HEK293 (cell line): Measurements from ENCODE around the gene EXOG.

Experiments used
- CTCF ChIA-PET: fragments of 350-600 bp; formaldehyde crosslinking; extraction: SDS; loops from one replicate; lab custom pipeline; 2021; ENCODE audit warnings: antibody characterized with exemption; lab: Yijun Ruan, JAX
- POLR2A ChIA-PET: fragments of 300-600 bp; formaldehyde crosslinking; extraction: SDS; loops from one replicate; lab custom pipeline; 2020; ENCODE audit warnings: antibody characterized with exemption, inconsistent platforms; lab: Yijun Ruan, JAX
- H3K27ac ChIP-seq: fragments of 200-500 bp; sonication (Bioruptor generic); 2 replicates; pipeline ENCODE4 v1.5.1; 2014; ENCODE audit warnings: low read depth, low read length, control low read depth, inconsistent platforms; ENCODE audit errors: extremely low read depth
- H3K36me3 ChIP-seq, 2 experiments: fragments of 200-500 bp in 1 of 2; sonication (Bioruptor generic) in 1 of 2; 1 replicate in 1 of 2; 2 replicates in 1 of 2; pipeline ENCODE4 v1.5.1; 2014 to 2017; ENCODE audit warnings: inconsistent platforms in 2 of 2, low read length in 2 of 2; ENCODE audit not compliant: control insufficient read depth in 2 of 2, insufficient read depth in 1 of 2
- H3K4me1 ChIP-seq: fragments of 200-500 bp; sonication (Bioruptor generic); 2 replicates; pipeline ENCODE4 v1.5.1; 2014; ENCODE audit warnings: mild to moderate bottlenecking, low read length, inconsistent platforms; ENCODE audit not compliant: control insufficient read depth, insufficient read depth
- H3K4me3 ChIP-seq: 2 replicates; pipeline ENCODE4 v1.5.1; 2011; ENCODE audit warnings: low read depth, mild to moderate bottlenecking, control low read depth, low read length, moderate library complexity
- H3K9me3 ChIP-seq: fragments of 200-500 bp; sonication (Bioruptor generic); 2 replicates; pipeline ENCODE4 v1.5.1; 2014; ENCODE audit warnings: low read depth, low read length, inconsistent platforms; ENCODE audit not compliant: control insufficient read depth, insufficient read depth
- BCL11B ChIP-seq: fragments of 450-650 bp; formaldehyde crosslinking; IDR thresholded peaks from 2 replicates; pipeline ENCODE4 v1.5.1; 2016; ENCODE audit warnings: low read depth, missing biosample characterization, missing genetic modification characterization
- GFI1B ChIP-seq: fragments of 450-650 bp; formaldehyde crosslinking; IDR thresholded peaks from 2 replicates; pipeline ENCODE4 v1.5.1; 2016; ENCODE audit warnings: missing biosample characterization, missing genetic modification characterization
- GLI4 ChIP-seq: fragments of 450-650 bp; formaldehyde crosslinking; IDR thresholded peaks from 2 replicates; pipeline ENCODE4 v1.5.1; 2016; ENCODE audit warnings: missing biosample characterization, missing genetic modification characterization
- HOXC10 ChIP-seq: sonication (generic); formaldehyde crosslinking; IDR thresholded peaks from 2 replicates; pipeline ENCODE4 v1.8.1; 2023; ENCODE audit warnings: mild to moderate bottlenecking, missing genetic modification reagents
- PRDM1 ChIP-seq: fragments of 450-650 bp; formaldehyde crosslinking; IDR thresholded peaks from 2 replicates; pipeline ENCODE4; 2016; ENCODE audit warnings: missing biosample characterization, missing genetic modification characterization
- REPIN1 ChIP-seq: fragments of 450-650 bp; formaldehyde crosslinking; IDR thresholded peaks from 2 replicates; pipeline ENCODE4 v1.5.1; 2017; ENCODE audit warnings: missing biosample characterization, missing genetic modification characterization, low read depth
- WT1 ChIP-seq: fragments of 450-650 bp; formaldehyde crosslinking; IDR thresholded peaks from 2 replicates; pipeline ENCODE4 v1.5.1; 2016; ENCODE audit warnings: missing biosample characterization, missing genetic modification characterization
- ZBTB48 ChIP-seq: fragments of 450-650 bp; formaldehyde crosslinking; IDR thresholded peaks from 2 replicates; pipeline ENCODE4 v1.5.1; 2016; ENCODE audit warnings: missing biosample characterization, missing genetic modification characterization
- ZBTB7A ChIP-seq: fragments of 450-650 bp; formaldehyde crosslinking; IDR thresholded peaks from 2 replicates; pipeline ENCODE4 v1.5.1; 2016; ENCODE audit warnings: low read depth, missing biosample characterization, missing genetic modification characterization
- ZFP41 ChIP-seq: fragments of 450-650 bp; formaldehyde crosslinking; IDR thresholded peaks from 2 replicates; pipeline ENCODE4 v1.5.1; 2016; ENCODE audit warnings: missing biosample characterization, missing genetic modification characterization, borderline replicate concordance
- ZNF112 ChIP-seq: fragments of 450-650 bp; formaldehyde crosslinking; IDR thresholded peaks from 2 replicates; pipeline ENCODE4 v1.5.0; 2017; ENCODE audit warnings: missing biosample characterization, missing genetic modification characterization
- ZNF146 ChIP-seq: fragments of 450-650 bp; formaldehyde crosslinking; IDR thresholded peaks from 2 replicates; pipeline ENCODE4 v1.5.1; 2016; ENCODE audit warnings: missing biosample characterization, missing genetic modification characterization
- ZNF155 ChIP-seq: fragments of 450-650 bp; formaldehyde crosslinking; IDR thresholded peaks from 2 replicates; pipeline ENCODE4 v1.5.1; 2016; ENCODE audit warnings: missing biosample characterization, missing genetic modification characterization
- ZNF174 ChIP-seq: fragments of 450-650 bp; formaldehyde crosslinking; IDR thresholded peaks from 2 replicates; pipeline ENCODE4 v1.5.0; 2017; ENCODE audit warnings: missing biosample characterization, mild to moderate bottlenecking, missing genetic modification characterization
- ZNF2 ChIP-seq: fragments of 450-650 bp; formaldehyde crosslinking; IDR thresholded peaks from 2 replicates; pipeline ENCODE4 v1.5.1; 2016; ENCODE audit warnings: missing biosample characterization, missing genetic modification characterization
- ZNF202 ChIP-seq: fragments of 450-650 bp; formaldehyde crosslinking; IDR thresholded peaks from 2 replicates; pipeline ENCODE4 v1.5.1; 2016; ENCODE audit warnings: missing biosample characterization, missing genetic modification characterization, borderline replicate concordance
- ZNF354C ChIP-seq: fragments of 450-650 bp; formaldehyde crosslinking; IDR thresholded peaks from 2 replicates; pipeline ENCODE4 v1.5.1; 2016; ENCODE audit warnings: missing biosample characterization, missing genetic modification characterization, low read depth, borderline replicate concordance
- ZNF391 ChIP-seq: fragments of 450-650 bp; formaldehyde crosslinking; IDR thresholded peaks from 2 replicates; pipeline ENCODE4 v1.5.1; 2016; ENCODE audit warnings: low read depth, missing biosample characterization, missing genetic modification characterization, borderline replicate concordance
- ZNF501 ChIP-seq: fragments of 450-650 bp; formaldehyde crosslinking; IDR thresholded peaks from 2 replicates; pipeline ENCODE4 v1.5.1; 2016; ENCODE audit warnings: missing biosample characterization, missing genetic modification characterization
- ZNF529 ChIP-seq: fragments of 450-650 bp; formaldehyde crosslinking; IDR thresholded peaks from 2 replicates; pipeline ENCODE4 v1.5.1; 2017; ENCODE audit warnings: missing genetic modification characterization, missing biosample characterization; ENCODE audit not compliant: insufficient replicate concordance
- ZNF621 ChIP-seq: fragments of 450-650 bp; formaldehyde crosslinking; IDR thresholded peaks from 2 replicates; pipeline ENCODE4 v1.5.1; 2017; ENCODE audit warnings: missing biosample characterization, missing genetic modification characterization
- ZNF660 ChIP-seq: fragments of 450-650 bp; IDR thresholded peaks from 2 replicates; pipeline ENCODE4 v1.5.1; 2018; ENCODE audit warnings: missing biosample characterization, mild to moderate bottlenecking, missing genetic modification characterization
- ZNF791 ChIP-seq: fragments of 450-650 bp; formaldehyde crosslinking; IDR thresholded peaks from 2 replicates; pipeline ENCODE4 v1.5.1; 2016; ENCODE audit warnings: missing biosample characterization, missing genetic modification characterization
- ZXDB ChIP-seq: fragments of 450-650 bp; formaldehyde crosslinking; IDR thresholded peaks from 2 replicates; pipeline ENCODE4 v1.5.1; 2016; ENCODE audit warnings: missing biosample characterization, missing genetic modification characterization
- TF ChIP-seq, protein P1 (sequence below): fragments of 450-650 bp; formaldehyde crosslinking; conservative IDR thresholded peaks from 2 replicates; pipeline ENCODE4 v1.5.1; 2016; ENCODE audit warnings: low read depth, missing biosample characterization, missing genetic modification characterization
- TF ChIP-seq, protein P2 (sequence below): fragments of 450-650 bp; formaldehyde crosslinking; optimal IDR thresholded peaks from 2 replicates; pipeline ENCODE3; 2016; ENCODE audit warnings: missing biosample characterization, mild to moderate bottlenecking, missing genetic modification characterization
- TF ChIP-seq, protein P3 (sequence below): fragments of 450-650 bp; formaldehyde crosslinking; IDR thresholded peaks from 2 replicates; pipeline ENCODE4 v1.5.1; 2016; ENCODE audit warnings: missing biosample characterization, missing genetic modification characterization
- TF ChIP-seq, protein P4 (sequence below): fragments of 450-650 bp; formaldehyde crosslinking; IDR thresholded peaks from 2 replicates; pipeline ENCODE4 v1.5.1; 2017; ENCODE audit warnings: missing biosample characterization, missing genetic modification characterization
- TF ChIP-seq, protein P5 (sequence below): fragments of 450-650 bp; formaldehyde crosslinking; IDR thresholded peaks from 2 replicates; pipeline ENCODE4 v1.5.1; 2016; ENCODE audit warnings: missing biosample characterization, missing genetic modification characterization

Gene EXOG

DNA sequence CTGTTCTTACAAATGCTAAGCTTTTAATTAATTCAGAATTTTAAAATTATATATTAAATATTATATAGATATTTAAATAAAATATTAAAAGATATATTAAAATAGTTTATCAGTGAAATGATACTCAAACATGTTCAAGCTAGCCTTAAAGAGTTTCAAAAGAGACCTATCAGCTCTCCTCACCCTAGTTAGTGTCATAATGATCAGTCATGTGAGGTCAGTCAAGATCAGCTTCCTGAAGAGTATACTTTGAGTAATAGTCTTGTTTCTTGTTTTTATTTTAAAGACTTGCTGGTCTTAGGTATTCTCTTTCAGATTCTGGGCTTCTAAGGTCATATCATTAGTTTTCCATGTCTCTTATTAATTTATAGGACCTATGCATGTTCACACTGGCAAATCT is 14.5 kb downstream of the EXOG start:
- H3K36me3 ChIP-seq = peaks cover 10 to 71% of the 10 kb centered on the region in 2 experiments; a peak in 2 of 3 replicates
- CTCF ChIA-PET = interaction anchor here (0.6 to 3.1 kb wide), 4 partner anchors 8 to 13 kb away, joined by 3 to 22 read pairs (median 4); no protein-coding TSS in a partner anchor
- POLR2A ChIA-PET = no interaction called here
- H3K9me3 ChIP-seq = no peaks in the 10 kb centered on the region
- no peak overlapping the region for H3K4me3 ChIP-seq
- H3K27ac ChIP-seq = no peak overlapping the region
- TF ChIP-seq REPIN1 (tag by site-specific recombination) (no peak), ZNF112 (tag by site-specific recombination) (no peak), WT1 (tag by site-specific recombination) (no peak), ZNF621 (no peak), HOXC10 (CRISPR knock-in tag) (no peak), GFI1B (no peak), ZNF146 (tag by site-specific recombination) (no peak), ZNF791 (tag by site-specific recombination) (no peak), ZNF501 (tag by site-specific recombination) (no peak), ZFP41 (no peak), ZNF529 (tag by site-specific recombination) (no peak), ZNF660 (no peak), ZBTB48 (tag by site-specific recombination) (no peak), PRDM1 (no peak), BCL11B (tag by site-specific recombination) (no peak)
- TF ChIP-seq, protein P1, sequence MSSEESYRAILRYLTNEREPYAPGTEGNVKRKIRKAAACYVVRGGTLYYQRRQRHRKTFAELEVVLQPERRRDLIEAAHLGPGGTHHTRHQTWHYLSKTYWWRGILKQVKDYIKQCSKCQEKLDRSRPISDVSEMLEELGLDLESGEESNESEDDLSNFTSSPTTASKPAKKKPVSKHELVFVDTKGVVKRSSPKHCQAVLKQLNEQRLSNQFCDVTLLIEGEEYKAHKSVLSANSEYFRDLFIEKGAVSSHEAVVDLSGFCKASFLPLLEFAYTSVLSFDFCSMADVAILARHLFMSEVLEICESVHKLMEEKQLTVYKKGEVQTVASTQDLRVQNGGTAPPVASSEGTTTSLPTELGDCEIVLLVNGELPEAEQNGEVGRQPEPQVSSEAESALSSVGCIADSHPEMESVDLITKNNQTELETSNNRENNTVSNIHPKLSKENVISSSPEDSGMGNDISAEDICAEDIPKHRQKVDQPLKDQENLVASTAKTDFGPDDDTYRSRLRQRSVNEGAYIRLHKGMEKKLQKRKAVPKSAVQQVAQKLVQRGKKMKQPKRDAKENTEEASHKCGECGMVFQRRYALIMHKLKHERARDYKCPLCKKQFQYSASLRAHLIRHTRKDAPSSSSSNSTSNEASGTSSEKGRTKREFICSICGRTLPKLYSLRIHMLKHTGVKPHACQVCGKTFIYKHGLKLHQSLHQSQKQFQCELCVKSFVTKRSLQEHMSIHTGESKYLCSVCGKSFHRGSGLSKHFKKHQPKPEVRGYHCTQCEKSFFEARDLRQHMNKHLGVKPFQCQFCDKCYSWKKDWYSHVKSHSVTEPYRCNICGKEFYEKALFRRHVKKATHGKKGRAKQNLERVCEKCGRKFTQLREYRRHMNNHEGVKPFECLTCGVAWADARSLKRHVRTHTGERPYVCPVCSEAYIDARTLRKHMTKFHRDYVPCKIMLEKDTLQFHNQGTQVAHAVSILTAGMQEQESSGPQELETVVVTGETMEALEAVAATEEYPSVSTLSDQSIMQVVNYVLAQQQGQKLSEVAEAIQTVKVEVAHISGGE (tag by site-specific recombination) = no peak
- TF ChIP-seq, protein P2, sequence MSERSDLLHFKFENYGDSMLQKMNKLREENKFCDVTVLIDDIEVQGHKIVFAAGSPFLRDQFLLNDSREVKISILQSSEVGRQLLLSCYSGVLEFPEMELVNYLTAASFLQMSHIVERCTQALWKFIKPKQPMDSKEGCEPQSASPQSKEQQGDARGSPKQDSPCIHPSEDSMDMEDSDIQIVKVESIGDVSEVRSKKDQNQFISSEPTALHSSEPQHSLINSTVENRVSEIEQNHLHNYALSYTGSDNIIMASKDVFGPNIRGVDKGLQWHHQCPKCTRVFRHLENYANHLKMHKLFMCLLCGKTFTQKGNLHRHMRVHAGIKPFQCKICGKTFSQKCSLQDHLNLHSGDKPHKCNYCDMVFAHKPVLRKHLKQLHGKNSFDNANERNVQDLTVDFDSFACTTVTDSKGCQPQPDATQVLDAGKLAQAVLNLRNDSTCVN (tag by site-specific recombination) = no peak
- TF ChIP-seq, protein P3, sequence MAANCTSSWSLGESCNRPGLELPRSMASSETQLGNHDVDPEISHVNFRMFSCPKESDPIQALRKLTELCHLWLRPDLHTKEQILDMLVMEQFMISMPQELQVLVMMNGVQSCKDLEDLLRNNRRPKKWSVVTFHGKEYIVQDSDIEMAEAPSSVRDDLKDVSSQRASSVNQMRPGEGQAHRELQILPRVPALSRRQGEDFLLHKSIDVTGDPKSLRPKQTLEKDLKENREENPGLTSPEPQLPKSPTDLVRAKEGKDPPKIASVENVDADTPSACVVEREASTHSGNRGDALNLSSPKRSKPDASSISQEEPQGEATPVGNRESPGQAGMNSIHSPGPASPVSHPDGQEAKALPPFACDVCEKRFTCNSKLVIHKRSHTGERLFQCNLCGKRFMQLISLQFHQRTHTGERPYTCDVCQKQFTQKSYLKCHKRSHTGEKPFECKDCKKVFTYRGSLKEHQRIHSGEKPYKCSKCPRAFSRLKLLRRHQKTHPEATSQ (tag by site-specific recombination) = no peak
- TF ChIP-seq, protein P4, sequence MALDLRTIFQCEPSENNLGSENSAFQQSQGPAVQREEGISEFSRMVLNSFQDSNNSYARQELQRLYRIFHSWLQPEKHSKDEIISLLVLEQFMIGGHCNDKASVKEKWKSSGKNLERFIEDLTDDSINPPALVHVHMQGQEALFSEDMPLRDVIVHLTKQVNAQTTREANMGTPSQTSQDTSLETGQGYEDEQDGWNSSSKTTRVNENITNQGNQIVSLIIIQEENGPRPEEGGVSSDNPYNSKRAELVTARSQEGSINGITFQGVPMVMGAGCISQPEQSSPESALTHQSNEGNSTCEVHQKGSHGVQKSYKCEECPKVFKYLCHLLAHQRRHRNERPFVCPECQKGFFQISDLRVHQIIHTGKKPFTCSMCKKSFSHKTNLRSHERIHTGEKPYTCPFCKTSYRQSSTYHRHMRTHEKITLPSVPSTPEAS (tag by site-specific recombination) = no peak
- TF ChIP-seq, all 188 proteins: peak for 0
- H3K4me1 ChIP-seq = no peaks in the 10 kb centered on the region

DNA sequence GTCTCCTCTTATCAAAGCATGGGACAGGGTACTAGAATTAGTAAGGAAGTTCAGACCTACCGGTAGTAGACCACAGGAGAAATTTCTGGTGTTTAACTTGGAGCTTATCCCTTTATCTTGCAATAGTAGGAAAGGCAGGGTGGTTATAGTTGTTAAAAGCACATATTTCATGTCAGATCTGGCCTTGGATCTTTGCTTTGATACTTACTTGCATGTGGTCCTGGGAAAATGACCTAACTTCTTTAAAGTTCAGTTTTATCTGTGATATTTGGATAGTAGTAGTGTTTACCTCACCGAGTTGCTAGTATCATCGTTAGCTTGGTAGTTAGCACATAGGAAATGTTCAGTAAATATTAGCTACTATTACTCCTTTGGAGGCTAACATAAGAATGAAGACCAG is 15.4 kb downstream of the EXOG start:
- ChIA-PET CTCF (interaction anchor here (3.1 kb wide), 1 partner anchor 9 kb away, joined by 22 read pairs; no protein-coding TSS in a partner anchor), POLR2A (no interaction called here)
- no peak overlapping the region for H3K27ac ChIP-seq
- H3K4me1 ChIP-seq = no peaks in the 10 kb centered on the region
- H3K4me3 ChIP-seq = no peak overlapping the region
- peaks cover 6 to 69% of the 10 kb centered on the region in 2 experiments; a peak in 1 of 3 replicates for H3K36me3 ChIP-seq
- H3K9me3 ChIP-seq = no peaks in the 10 kb centered on the region
- TF ChIP-seq ZNF202 (no peak), ZNF174 (tag by site-specific recombination) (no peak), GLI4 (tag by site-specific recombination) (no peak), ZNF391 (tag by site-specific recombination) (no peak), ZNF155 (tag by site-specific recombination) (no peak), ZBTB7A (tag by site-specific recombination) (no peak), ZXDB (no peak), ZNF354C (tag by site-specific recombination) (no peak), ZNF2 (tag by site-specific recombination) (no peak)
- TF ChIP-seq, protein P5, sequence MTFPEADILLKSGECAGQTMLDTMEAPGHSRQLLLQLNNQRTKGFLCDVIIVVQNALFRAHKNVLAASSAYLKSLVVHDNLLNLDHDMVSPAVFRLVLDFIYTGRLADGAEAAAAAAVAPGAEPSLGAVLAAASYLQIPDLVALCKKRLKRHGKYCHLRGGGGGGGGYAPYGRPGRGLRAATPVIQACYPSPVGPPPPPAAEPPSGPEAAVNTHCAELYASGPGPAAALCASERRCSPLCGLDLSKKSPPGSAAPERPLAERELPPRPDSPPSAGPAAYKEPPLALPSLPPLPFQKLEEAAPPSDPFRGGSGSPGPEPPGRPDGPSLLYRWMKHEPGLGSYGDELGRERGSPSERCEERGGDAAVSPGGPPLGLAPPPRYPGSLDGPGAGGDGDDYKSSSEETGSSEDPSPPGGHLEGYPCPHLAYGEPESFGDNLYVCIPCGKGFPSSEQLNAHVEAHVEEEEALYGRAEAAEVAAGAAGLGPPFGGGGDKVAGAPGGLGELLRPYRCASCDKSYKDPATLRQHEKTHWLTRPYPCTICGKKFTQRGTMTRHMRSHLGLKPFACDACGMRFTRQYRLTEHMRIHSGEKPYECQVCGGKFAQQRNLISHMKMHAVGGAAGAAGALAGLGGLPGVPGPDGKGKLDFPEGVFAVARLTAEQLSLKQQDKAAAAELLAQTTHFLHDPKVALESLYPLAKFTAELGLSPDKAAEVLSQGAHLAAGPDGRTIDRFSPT (tag by site-specific recombination) = no peak
